ENCODE measurements around the gene SCYGR5.

- TF ChIP-seq CTCF (IDR thresholded peaks at IDR 0.05; ENCODE audit: insufficient read depth, low read length, poor library complexity, severe bottlenecking) (no peak), EZH2phosphoT487 (conservative IDR thresholded peaks at IDR 0.05; ENCODE audit: low read length) (no peak)
Measured at GRCh38 chr2:227653419-227653818, 13.2 kb upstream of the SCYGR5 start.
